Trophoblast cell (in vitro differentiated cells and primary cell): Measurements from ENCODE around the gene TSPAN1.
A peak's percentile ranks its signal among the peaks of the same experiment; 100 is the strongest.

Source experiments
- DNase-seq, 2 donors: peaks; one replicate each; pipeline ENCODE4 v3.0.0-alpha.2; 2016
- H2AFZ ChIP-seq: 2 replicates; pipeline ENCODE4 v1.6.1; 2013; ENCODE audit warnings: low read length, moderate library complexity, mild to moderate bottlenecking; ENCODE audit not compliant: insufficient read depth, poor library complexity
- H2AK5ac ChIP-seq: 2 replicates; pipeline ENCODE4 v1.6.1; 2013; ENCODE audit warnings: mild to moderate bottlenecking, low read length
- H2BK120ac ChIP-seq: 2 replicates; pipeline ENCODE4 v1.6.1; 2013; ENCODE audit warnings: low read length, mild to moderate bottlenecking, moderate library complexity; ENCODE audit not compliant: insufficient read depth, poor library complexity
- H2BK12ac ChIP-seq: 2 replicates; pipeline ENCODE4 v1.6.1; 2013; ENCODE audit warnings: mild to moderate bottlenecking, low read length, moderate library complexity
- H2BK5ac ChIP-seq: 2 replicates; pipeline ENCODE4 v1.6.1; 2013; ENCODE audit warnings: low read length, low read depth, moderate library complexity, mild to moderate bottlenecking; ENCODE audit not compliant: poor library complexity
- H3K14ac ChIP-seq: 2 replicates; pipeline ENCODE4 v1.6.1; 2013; ENCODE audit warnings: mild to moderate bottlenecking, low read length
- H3K18ac ChIP-seq: 2 replicates; pipeline ENCODE4 v1.6.1; 2013; ENCODE audit warnings: mild to moderate bottlenecking, low read length
- H3K23ac ChIP-seq: 2 replicates; pipeline ENCODE4 v1.6.1; 2013; ENCODE audit warnings: low read length
- H3K27ac ChIP-seq: 2 replicates; pipeline ENCODE4 v1.5.1; 2013; ENCODE audit warnings: low read depth, mild to moderate bottlenecking, inconsistent platforms, low read length, moderate library complexity
- H3K27me3 ChIP-seq: 2 replicates; pipeline ENCODE4 v1.6.1; 2013; ENCODE audit warnings: inconsistent platforms, mild to moderate bottlenecking, low read length, moderate library complexity; ENCODE audit not compliant: insufficient read depth
- H3K36me3 ChIP-seq, 2 experiments: 1 replicate in 1 of 2; 2 replicates in 1 of 2; pipeline ENCODE4 v1.6.1; 2013; ENCODE audit warnings: low read length in 2 of 2, mild to moderate bottlenecking in 2 of 2, moderate library complexity in 1 of 2; ENCODE audit not compliant: insufficient read depth in 2 of 2, control insufficient read depth in 1 of 2
- H3K4ac ChIP-seq: 2 replicates; pipeline ENCODE4 v1.6.1; 2013; ENCODE audit warnings: low read depth, mild to moderate bottlenecking, low read length, moderate library complexity
- H3K4me1 ChIP-seq, 2 experiments: 1 replicate in 1 of 2; 2 replicates in 1 of 2; pipeline ENCODE4 v1.6.1; 2013; ENCODE audit warnings: low read length in 2 of 2, mild to moderate bottlenecking in 2 of 2, moderate library complexity in 1 of 2; ENCODE audit not compliant: insufficient read depth in 2 of 2, control insufficient read depth in 1 of 2
- H3K4me2 ChIP-seq: 2 replicates; pipeline ENCODE4 v1.6.1; 2013; ENCODE audit warnings: inconsistent platforms, mild to moderate bottlenecking, low read length, moderate library complexity
- H3K4me3 ChIP-seq: 2 replicates; pipeline ENCODE4 v1.5.1; 2013; ENCODE audit warnings: mild to moderate bottlenecking, low read depth, low read length, inconsistent platforms
- H3K79me1 ChIP-seq: one replicate; pipeline ENCODE4 v1.6.1; 2013; ENCODE audit warnings: low read length
- H3K79me2 ChIP-seq: 2 replicates; pipeline ENCODE4 v1.6.1; 2013; ENCODE audit warnings: low read length, mild to moderate bottlenecking; ENCODE audit not compliant: control insufficient read depth, insufficient read depth, poor library complexity
- H3K9ac ChIP-seq: 2 replicates; pipeline ENCODE4 v1.6.1; 2013; ENCODE audit warnings: mild to moderate bottlenecking, low read length
- H3K9me3 ChIP-seq: 2 replicates; pipeline ENCODE4 v1.6.1; 2013; ENCODE audit warnings: low read depth, mild to moderate bottlenecking, control low read depth, inconsistent platforms, low read length; ENCODE audit not compliant: insufficient read depth
- H4K12ac ChIP-seq: 2 replicates; pipeline ENCODE4 v1.6.1; 2013; ENCODE audit warnings: low read depth, mild to moderate bottlenecking, low read length, moderate library complexity
- H4K8ac ChIP-seq: 2 replicates; pipeline ENCODE4 v1.6.1; 2013; ENCODE audit warnings: low read depth, mild to moderate bottlenecking, low read length, moderate library complexity
- H4K91ac ChIP-seq: one replicate; pipeline ENCODE4 v1.6.1; 2013; ENCODE audit warnings: low read depth, mild to moderate bottlenecking, low read length, moderate library complexity
- WGBS: extraction: QIAGEN DNeasy Blood & Tissue Kit; methylation state at CpG from one replicate; pipeline ENCODE4 v1.1.7; 2013; ENCODE audit warnings: missing lambda C conversion rate; ENCODE audit not compliant: insufficient read length, insufficient coverage; ENCODE audit errors: extremely low coverage; 5-methylcytosine and 5-hydroxymethylcytosine counted together

Gene TSPAN1

GRCh38 chr1:46186076-46186475 lies 11.2 kb downstream of the TSPAN1 start:
- Histone ChIP-seq H3K14ac (no peak overlapping the region), H2BK120ac (no peak overlapping the region), H3K4ac (no peak overlapping the region), H3K23ac (no peak overlapping the region), H4K91ac (no peak overlapping the region), H3K79me2 (no peaks in the 10 kb centered on the region), H3K9ac (no peak overlapping the region), H4K8ac (no peak overlapping the region), H2BK12ac (no peak overlapping the region), H3K4me3 (no peak overlapping the region), H3K27me3 (no peaks in the 10 kb centered on the region), H2AFZ (no peak overlapping the region), H3K9me3 (no peaks in the 10 kb centered on the region), H3K18ac (no peak overlapping the region), H3K79me1 (peaks cover 2% of the 10 kb centered on the region), H2AK5ac (no peak overlapping the region), H3K36me3 (peaks cover 23 to 31% of the 10 kb centered on the region in 2 experiments), H4K12ac (no peak overlapping the region), H3K4me1 (peaks cover 21 to 27% of the 10 kb centered on the region in 2 experiments), H3K4me2 (no peak overlapping the region), H3K27ac (no peak overlapping the region), H2BK5ac (no peak overlapping the region)
- WGBS: no CpG with 5 or more reads among the region's 2 CpGs
- no peak for DNase-seq

DNA sequence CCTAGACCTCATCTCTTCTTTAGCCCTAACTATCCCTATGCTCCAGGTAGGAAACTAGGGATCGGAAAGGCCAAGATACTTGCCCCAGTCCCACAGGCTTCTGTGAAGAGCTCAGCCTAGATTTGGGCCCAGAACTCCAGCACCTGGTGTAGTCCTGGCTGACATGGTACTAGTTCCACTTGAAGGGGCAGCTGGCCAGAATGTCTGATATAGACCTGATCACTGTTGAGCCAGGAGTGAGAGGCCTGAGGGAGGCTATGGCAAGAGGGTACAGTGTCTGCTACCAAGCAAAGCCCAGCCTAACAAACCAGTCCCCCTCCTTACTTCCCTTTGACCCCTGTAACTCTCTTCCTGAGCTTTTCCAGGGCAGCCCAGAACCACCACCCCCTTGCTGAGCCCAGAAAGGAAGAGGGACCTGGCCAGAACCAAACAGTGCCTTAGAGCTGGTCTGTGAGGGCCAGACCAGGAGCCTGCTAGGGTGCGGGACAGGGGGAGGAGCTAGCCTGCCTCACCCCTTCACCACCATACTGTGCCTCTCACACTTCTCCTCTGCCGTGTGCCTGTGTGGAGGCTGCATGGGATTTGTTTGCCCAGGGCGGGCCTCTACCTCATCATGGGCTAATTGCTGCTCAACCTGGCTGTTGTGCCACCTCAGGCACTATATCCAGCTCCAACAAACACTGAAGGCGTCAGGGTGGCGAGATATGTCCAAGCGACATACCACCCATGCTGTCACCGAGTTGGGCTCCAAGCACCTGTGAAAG lies 12.4 kb downstream of the TSPAN1 start:
- Histone ChIP-seq H2AFZ (no peak overlapping the region), H2BK120ac (no peak overlapping the region), H4K91ac (no peak overlapping the region), H4K8ac (no peak overlapping the region), H2AK5ac (no peak overlapping the region), H3K9me3 (peaks cover 1% of the 10 kb centered on the region), H3K27ac (no peak overlapping the region), H3K9ac (no peak overlapping the region), H4K12ac (no peak overlapping the region), H3K27me3 (no peaks in the 10 kb centered on the region), H3K14ac (no peak overlapping the region), H3K23ac (no peak overlapping the region), H2BK5ac (no peak overlapping the region), H3K4ac (no peak overlapping the region), H3K36me3 (peaks cover 30 to 39% of the 10 kb centered on the region in 2 experiments), H2BK12ac (no peak overlapping the region), H3K18ac (no peak overlapping the region), H3K79me2 (no peaks in the 10 kb centered on the region), H3K4me3 (no peak overlapping the region), H3K4me2 (no peak overlapping the region), H3K79me1 (peaks cover 2% of the 10 kb centered on the region), H3K4me1 (peaks cover 21 to 24% of the 10 kb centered on the region in 2 experiments)
- WGBS: no CpG with 5 or more reads among the region's 8 CpGs
- no peak for DNase-seq

- Histone ChIP-seq H3K27ac (peak overlapping the region; percentile 57), H4K12ac (peak overlapping the region; percentile 25), H4K91ac (peak overlapping the region; percentile 65), H4K8ac (peak overlapping the region; percentile 19), H3K4me1 (peaks cover 15 to 18% of the 10 kb centered on the region in 2 experiments), H3K4me2 (peak overlapping the region; percentile 24), H3K18ac (no peak overlapping the region), H3K79me2 (no peaks in the 10 kb centered on the region), H3K9me3 (peaks cover 4% of the 10 kb centered on the region), H3K14ac (peak overlapping the region; percentile 31), H2BK5ac (peak overlapping the region; percentile 47), H2BK12ac (peak overlapping the region; percentile 47), H3K36me3 (peaks cover 40 to 51% of the 10 kb centered on the region in 2 experiments), H3K4ac (no peak overlapping the region), H2BK120ac (peak overlapping the region; percentile 49), H3K4me3 (no peak overlapping the region), H2AK5ac (no peak overlapping the region), H3K79me1 (peaks cover 2% of the 10 kb centered on the region), H2AFZ (no peak overlapping the region), H3K9ac (no peak overlapping the region), H3K27me3 (no peaks in the 10 kb centered on the region), H3K23ac (no peak overlapping the region)
- DNase-seq: peak; percentile 96 to 98
- no CpG with 5 or more reads among the region's 6 CpGs for WGBS
Measured at GRCh38 chr1:46188295-46189030, 13.6 kb downstream of the TSPAN1 start.

- no peak overlapping the region for H4K91ac ChIP-seq
- H2AFZ ChIP-seq: no peak overlapping the region
- no peaks in the 10 kb centered on the region for H3K27me3 ChIP-seq
- no peak overlapping the region for H3K4me3 ChIP-seq
- no peak overlapping the region for H3K9ac ChIP-seq
- peaks cover 2% of the 10 kb centered on the region for H3K79me1 ChIP-seq
- no peak overlapping the region for H3K18ac ChIP-seq
- H2AK5ac ChIP-seq: no peak overlapping the region
- H3K4ac ChIP-seq: no peak overlapping the region
- no peak overlapping the region for H3K27ac ChIP-seq
- H3K4me1 ChIP-seq: peaks cover 14 to 15% of the 10 kb centered on the region in 2 experiments
- no peak overlapping the region for H3K23ac ChIP-seq
- H4K8ac ChIP-seq: no peak overlapping the region
- H3K4me2 ChIP-seq: no peak overlapping the region
- no peaks in the 10 kb centered on the region for H3K79me2 ChIP-seq
- no peak overlapping the region for H4K12ac ChIP-seq
- peaks cover 52 to 66% of the 10 kb centered on the region in 2 experiments for H3K36me3 ChIP-seq
- no CpG with 5 or more reads among the region's 3 CpGs for WGBS
- DNase-seq: peak in 1 of 2 donors; percentile 32
- H2BK5ac ChIP-seq: no peak overlapping the region
- no peak overlapping the region for H2BK12ac ChIP-seq
- no peak overlapping the region for H2BK120ac ChIP-seq
- H3K14ac ChIP-seq: no peak overlapping the region
- peaks cover 5% of the 10 kb centered on the region for H3K9me3 ChIP-seq
Measured at GRCh38 chr1:46190539-46190938, 15.7 kb downstream of the TSPAN1 start.
